Activated naive CD8-positive, alpha-beta T cell treated with anti-CD3 and anti-CD28 coated beads, Interleukin-2, amount 50 U/mL, for 24 hours (primary cell): Measurements from ENCODE around the gene EFNA4.

Experiments used
- ATAC-seq: fragments of 150-1000 bp; cut with Tn5 transposase; one replicate; pipeline ENCODE4 v1.10.0; 2021
- DNase-seq: peaks from one replicate; pipeline ENCODE4 v3.0.0; 2021
- H3K27ac Mint-ChIP-seq: one replicate; pipeline ENCODE4 v1.8.0; 2021; ENCODE audit warnings: mild to moderate bottlenecking, mixed read lengths
- H3K27me3 Mint-ChIP-seq: one replicate; pipeline ENCODE4 v1.8.0; 2021; ENCODE audit warnings: mixed read lengths
- H3K36me3 Mint-ChIP-seq: one replicate; pipeline ENCODE4 v1.8.0; 2021; ENCODE audit warnings: low read depth, mixed read lengths
- H3K4me1 Mint-ChIP-seq: one replicate; pipeline ENCODE4 v1.8.0; 2021; ENCODE audit warnings: mixed read lengths
- H3K4me3 Mint-ChIP-seq: one replicate; pipeline ENCODE4 v1.8.0; 2021; ENCODE audit warnings: mild to moderate bottlenecking, moderate library complexity, mixed read lengths
- H3K9me3 Mint-ChIP-seq: one replicate; pipeline ENCODE4 v1.8.0; 2021; ENCODE audit warnings: mixed read lengths

Gene EFNA4

GRCh38 chr1:155070721-155071569 lies 7.4 kb downstream of the EFNA4 start:
- Mint-ChIP-seq H3K27ac (no peak overlapping the region), H3K9me3 (no peaks in the 10 kb centered on the region), H3K4me3 (peak overlapping the region; percentile 42), H3K36me3 (peaks cover 1% of the 10 kb centered on the region), H3K27me3 (no peaks in the 10 kb centered on the region), H3K4me1 (peaks cover 15% of the 10 kb centered on the region)
- peak; percentile 86 for ATAC-seq
- peak; percentile 78 for DNase-seq

DNA sequence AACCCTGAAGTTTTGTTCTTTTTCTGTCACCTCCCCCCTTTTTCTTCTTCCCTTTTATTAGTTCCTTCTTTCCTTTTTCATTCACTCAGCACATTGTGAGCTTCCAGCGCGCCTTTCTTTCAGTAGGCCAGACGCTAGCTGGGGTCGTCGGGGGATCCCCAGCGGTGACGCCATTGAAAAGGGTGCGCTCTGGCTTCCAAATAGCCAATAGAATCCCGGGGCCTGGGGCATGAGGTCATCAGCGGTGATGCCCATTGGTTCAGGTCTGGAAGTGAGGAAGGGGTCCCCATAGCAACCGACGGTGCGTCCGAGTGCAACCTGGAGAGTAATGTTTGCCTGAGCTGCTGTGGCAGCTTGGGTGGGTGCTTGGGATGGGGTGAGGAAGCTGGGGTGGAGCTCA lies 8.2 kb downstream of the EFNA4 start:
- H3K27ac Mint-ChIP-seq, result no peak overlapping the region
- peaks cover 15% of the 10 kb centered on the region for H3K4me1 Mint-ChIP-seq
- ATAC-seq (no peak), DNase-seq (no peak)
- no peaks in the 10 kb centered on the region for H3K9me3 Mint-ChIP-seq
- peak overlapping the region; percentile 42 for H3K4me3 Mint-ChIP-seq
- H3K27me3 Mint-ChIP-seq, result no peaks in the 10 kb centered on the region
- H3K36me3 Mint-ChIP-seq, result peaks cover 1% of the 10 kb centered on the region

DNA sequence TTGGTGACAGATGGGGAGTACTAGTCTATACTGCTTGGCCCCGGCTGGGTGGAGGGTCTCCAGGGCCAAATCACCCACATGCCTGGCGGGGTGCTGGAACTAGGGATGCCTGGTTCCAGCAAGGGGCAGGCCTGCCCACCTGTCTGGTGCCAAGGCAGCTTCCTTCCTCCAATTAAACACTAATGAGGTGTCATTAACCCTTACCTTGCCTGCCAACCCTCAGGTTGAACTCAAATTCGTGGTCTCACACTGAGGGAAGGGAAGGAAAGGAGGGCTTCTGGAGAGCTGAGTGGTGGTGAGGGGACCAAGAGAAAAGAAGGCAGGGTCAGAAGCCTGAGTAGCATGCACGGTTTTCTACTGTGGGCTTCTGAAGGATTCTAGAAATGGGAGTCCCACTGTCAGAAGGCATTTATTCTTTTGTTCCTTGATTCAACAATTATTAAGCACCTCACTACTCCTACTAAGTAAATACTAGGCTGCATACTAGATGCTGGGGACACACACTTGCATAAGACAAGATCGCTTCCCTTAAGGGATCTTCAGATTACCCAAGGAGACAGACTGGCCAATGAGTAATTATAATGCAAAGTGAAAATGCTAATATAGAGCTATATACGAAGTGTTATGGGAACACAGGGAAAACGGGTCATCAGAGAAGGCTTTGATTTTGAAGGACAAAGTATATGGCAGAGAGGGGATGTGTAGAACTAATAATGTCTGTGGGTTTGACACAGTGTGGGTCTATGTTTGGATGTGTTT lies 9.2 kb downstream of the EFNA4 start:
- H3K27ac Mint-ChIP-seq, result no peak overlapping the region
- peaks cover 1% of the 10 kb centered on the region for H3K36me3 Mint-ChIP-seq
- no peak for DNase-seq

GRCh38 chr1:155073377-155074242 lies 10.1 kb downstream of the EFNA4 start:
- no peak for DNase-seq
- Mint-ChIP-seq H3K4me3 (no peak overlapping the region), H3K36me3 (no peaks in the 10 kb centered on the region), H3K9me3 (no peaks in the 10 kb centered on the region), H3K27ac (no peak overlapping the region), H3K4me1 (peaks cover 19% of the 10 kb centered on the region), H3K27me3 (no peaks in the 10 kb centered on the region)
- no peak for ATAC-seq

More for the DNA sequence above, 9.2 kb downstream of the EFNA4 start:
- Mint-ChIP-seq H3K4me3 (no peak overlapping the region), H3K4me1 (peaks cover 15% of the 10 kb centered on the region), H3K27me3 (no peaks in the 10 kb centered on the region), H3K9me3 (no peaks in the 10 kb centered on the region)
- no peak for ATAC-seq

GRCh38 chr1:155075535-155075934 lies 12.0 kb downstream of the EFNA4 start:
- H3K9me3 Mint-ChIP-seq, result no peaks in the 10 kb centered on the region
- no peak overlapping the region for H3K27ac Mint-ChIP-seq
- DNase-seq (no peak), ATAC-seq (no peak)
- H3K4me3 Mint-ChIP-seq, result no peak overlapping the region
- H3K27me3 Mint-ChIP-seq, result peaks cover 12% of the 10 kb centered on the region
- peaks cover 26% of the 10 kb centered on the region for H3K4me1 Mint-ChIP-seq
- no peaks in the 10 kb centered on the region for H3K36me3 Mint-ChIP-seq

DNA sequence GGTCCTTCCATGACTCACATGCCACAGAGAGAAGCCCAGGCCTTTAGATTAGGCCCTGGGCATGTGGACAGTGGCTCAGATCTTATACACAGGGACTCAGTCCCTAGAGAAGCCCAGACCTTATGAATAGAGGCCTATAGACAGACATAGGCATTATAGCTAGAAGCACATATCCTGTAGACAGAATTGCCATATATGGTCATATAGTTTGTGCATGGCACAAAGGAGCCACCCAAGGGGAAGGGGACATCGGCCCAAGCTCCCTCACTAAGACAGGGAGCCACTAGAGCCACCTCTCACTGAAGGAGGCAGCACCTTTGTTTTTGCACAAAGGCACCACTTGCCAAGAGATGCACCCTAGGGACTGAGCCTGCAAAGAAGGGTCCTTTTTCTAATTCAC lies 12.8 kb downstream of the EFNA4 start:
- Mint-ChIP-seq H3K27ac (no peak overlapping the region), H3K4me3 (no peak overlapping the region), H3K36me3 (no peaks in the 10 kb centered on the region), H3K27me3 (peaks cover 18% of the 10 kb centered on the region), H3K9me3 (no peaks in the 10 kb centered on the region), H3K4me1 (peaks cover 27% of the 10 kb centered on the region)
- no peak for ATAC-seq
- DNase-seq, result no peak

- H3K36me3 Mint-ChIP-seq, result no peaks in the 10 kb centered on the region
- peaks cover 24% of the 10 kb centered on the region for H3K27me3 Mint-ChIP-seq
- no peak overlapping the region for H3K4me3 Mint-ChIP-seq
- DNase-seq (no peak), ATAC-seq (no peak)
- H3K9me3 Mint-ChIP-seq, result no peaks in the 10 kb centered on the region
- peaks cover 31% of the 10 kb centered on the region for H3K4me1 Mint-ChIP-seq
- no peak overlapping the region for H3K27ac Mint-ChIP-seq
These were observed 13.8 kb downstream of the EFNA4 start for GRCh38 chr1:155077346-155077745.

DNA sequence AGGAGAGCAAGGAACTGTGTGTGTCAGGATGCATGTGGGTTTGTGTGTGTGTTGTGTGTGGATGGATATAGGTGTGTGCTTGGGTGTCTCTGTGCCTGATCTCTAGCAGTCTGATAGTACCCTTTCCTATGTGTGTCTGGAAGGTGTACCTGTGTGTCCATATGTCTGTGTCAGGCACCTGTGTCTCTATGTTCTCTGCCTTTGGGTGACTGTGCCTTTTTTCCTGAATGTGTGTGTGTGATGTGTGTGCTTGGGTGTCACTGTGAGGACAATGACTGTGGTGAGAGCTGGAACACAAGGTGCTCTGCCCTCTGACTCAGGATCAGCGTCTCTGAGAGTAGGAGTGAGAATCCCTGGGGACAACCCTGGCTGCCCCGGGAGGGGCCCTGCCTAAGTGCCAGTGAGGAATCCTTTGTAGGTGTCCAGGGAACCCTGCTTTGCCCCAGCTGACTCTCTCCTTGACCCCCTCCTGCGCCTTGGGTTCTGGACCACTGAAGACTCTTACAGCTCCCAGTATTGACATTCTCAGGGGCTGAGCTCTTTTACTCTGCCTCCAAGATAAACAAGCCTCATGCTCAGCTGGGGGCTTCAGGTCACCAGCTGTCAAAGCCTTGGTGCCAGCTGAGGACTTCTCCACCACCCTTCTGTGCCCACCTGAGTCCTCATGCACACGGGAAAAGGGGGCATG lies 14.4 kb downstream of the EFNA4 start:
- H3K9me3 Mint-ChIP-seq, result no peaks in the 10 kb centered on the region
- H3K27ac Mint-ChIP-seq, result no peak overlapping the region
- H3K27me3 Mint-ChIP-seq, result peaks cover 30% of the 10 kb centered on the region
- ATAC-seq, result no peak
- no peaks in the 10 kb centered on the region for H3K36me3 Mint-ChIP-seq
- H3K4me1 Mint-ChIP-seq, result peaks cover 34% of the 10 kb centered on the region
- H3K4me3 Mint-ChIP-seq, result no peak overlapping the region
- DNase-seq, result no peak

GRCh38 chr1:155078469-155079209 lies 15.1 kb downstream of the EFNA4 start, which contains the start of gene EFNA3:
EFNA3 (plus strand) TSS chr1:155078837; CDS start chr1:155078942, 105 bp downstream.
- H3K4me1 Mint-ChIP-seq, result peaks cover 33% of the 10 kb centered on the region
- H3K36me3 Mint-ChIP-seq, result no peaks in the 10 kb centered on the region
- DNase-seq (peak; percentile 76), ATAC-seq (peak; percentile 17)
- peak within 1 kb of the TSS; percentile 67 for H3K27ac Mint-ChIP-seq
- H3K4me3 Mint-ChIP-seq, result peak within 1 kb of the TSS; percentile 59
- H3K9me3 Mint-ChIP-seq, result no peaks in the 10 kb centered on the region
- peaks cover 37% of the 10 kb centered on the region for H3K27me3 Mint-ChIP-seq

DNA sequence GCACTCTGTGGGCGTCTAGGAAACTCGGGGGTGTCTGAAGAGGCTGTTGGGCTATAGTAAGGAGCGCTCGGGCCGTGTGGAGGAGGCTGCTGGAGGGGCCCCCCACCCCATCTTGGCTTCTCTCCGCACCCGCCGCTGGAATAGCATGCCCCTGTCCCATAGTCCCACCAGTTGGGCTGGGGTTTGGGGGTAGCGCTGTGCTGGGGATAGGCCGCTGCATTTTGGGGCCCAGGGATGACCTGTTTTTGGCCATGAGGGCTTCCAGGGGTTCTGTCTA lies 15.6 kb downstream of the EFNA4 start:
- ATAC-seq, result no peak
- peaks cover 42% of the 10 kb centered on the region for H3K27me3 Mint-ChIP-seq

DNA sequence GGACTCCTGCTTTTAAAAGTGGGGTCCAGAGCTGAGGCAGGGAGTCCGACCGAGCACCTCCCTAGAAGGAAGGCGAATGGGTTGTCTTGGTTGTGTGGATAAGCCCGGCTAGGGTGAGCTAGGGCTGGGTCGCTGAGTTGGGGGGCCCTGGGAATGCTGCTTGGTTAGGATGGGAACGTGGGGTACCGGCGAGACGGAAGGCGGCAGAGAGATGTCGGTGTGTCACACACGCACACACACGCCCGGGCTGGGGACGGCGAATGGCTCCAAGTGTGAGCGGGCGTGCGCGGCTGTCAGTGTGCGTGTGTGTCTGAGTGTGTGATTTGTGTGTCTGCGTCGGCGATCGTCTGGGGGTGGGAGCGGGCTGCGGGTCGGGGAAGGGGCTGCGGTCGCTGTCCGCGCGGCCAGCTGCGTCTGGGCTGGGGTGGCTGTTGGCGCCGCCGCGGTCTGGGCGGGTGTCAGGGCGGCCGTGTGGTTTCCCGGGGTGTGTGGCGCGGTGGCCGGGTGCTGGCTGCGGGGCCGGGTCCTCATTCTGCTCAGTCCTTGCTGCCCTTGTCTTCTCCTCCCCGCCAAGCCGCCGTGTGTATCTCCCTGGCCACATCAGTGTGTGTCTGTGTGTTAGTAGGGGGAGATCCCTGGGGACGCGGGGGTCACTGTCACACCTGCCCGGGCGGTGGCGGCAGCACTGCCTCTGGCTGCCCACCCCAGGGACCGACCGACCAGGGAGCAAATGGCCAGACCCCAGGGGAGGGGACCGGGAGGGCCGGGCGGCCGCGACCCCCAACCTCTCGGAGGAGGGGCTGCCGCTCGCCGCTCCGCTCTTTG lies 16.2 kb downstream of the EFNA4 start:
- DNase-seq (no peak), ATAC-seq (no peak)
- peaks cover 38% of the 10 kb centered on the region for H3K4me1 Mint-ChIP-seq
- H3K27me3 Mint-ChIP-seq, result peaks cover 45% of the 10 kb centered on the region
- no peaks in the 10 kb centered on the region for H3K9me3 Mint-ChIP-seq
- H3K4me3 Mint-ChIP-seq, result peak overlapping the region; percentile 59
- H3K27ac Mint-ChIP-seq, result peak overlapping the region; percentile 67
- no peaks in the 10 kb centered on the region for H3K36me3 Mint-ChIP-seq

More for the DNA sequence above, 15.6 kb downstream of the EFNA4 start:
- no peaks in the 10 kb centered on the region for H3K9me3 Mint-ChIP-seq
- H3K36me3 Mint-ChIP-seq, result no peaks in the 10 kb centered on the region
- H3K27ac Mint-ChIP-seq, result no peak overlapping the region
- DNase-seq, result no peak
- peak overlapping the region; percentile 59 for H3K4me3 Mint-ChIP-seq
- H3K4me1 Mint-ChIP-seq, result peaks cover 33% of the 10 kb centered on the region

DNA sequence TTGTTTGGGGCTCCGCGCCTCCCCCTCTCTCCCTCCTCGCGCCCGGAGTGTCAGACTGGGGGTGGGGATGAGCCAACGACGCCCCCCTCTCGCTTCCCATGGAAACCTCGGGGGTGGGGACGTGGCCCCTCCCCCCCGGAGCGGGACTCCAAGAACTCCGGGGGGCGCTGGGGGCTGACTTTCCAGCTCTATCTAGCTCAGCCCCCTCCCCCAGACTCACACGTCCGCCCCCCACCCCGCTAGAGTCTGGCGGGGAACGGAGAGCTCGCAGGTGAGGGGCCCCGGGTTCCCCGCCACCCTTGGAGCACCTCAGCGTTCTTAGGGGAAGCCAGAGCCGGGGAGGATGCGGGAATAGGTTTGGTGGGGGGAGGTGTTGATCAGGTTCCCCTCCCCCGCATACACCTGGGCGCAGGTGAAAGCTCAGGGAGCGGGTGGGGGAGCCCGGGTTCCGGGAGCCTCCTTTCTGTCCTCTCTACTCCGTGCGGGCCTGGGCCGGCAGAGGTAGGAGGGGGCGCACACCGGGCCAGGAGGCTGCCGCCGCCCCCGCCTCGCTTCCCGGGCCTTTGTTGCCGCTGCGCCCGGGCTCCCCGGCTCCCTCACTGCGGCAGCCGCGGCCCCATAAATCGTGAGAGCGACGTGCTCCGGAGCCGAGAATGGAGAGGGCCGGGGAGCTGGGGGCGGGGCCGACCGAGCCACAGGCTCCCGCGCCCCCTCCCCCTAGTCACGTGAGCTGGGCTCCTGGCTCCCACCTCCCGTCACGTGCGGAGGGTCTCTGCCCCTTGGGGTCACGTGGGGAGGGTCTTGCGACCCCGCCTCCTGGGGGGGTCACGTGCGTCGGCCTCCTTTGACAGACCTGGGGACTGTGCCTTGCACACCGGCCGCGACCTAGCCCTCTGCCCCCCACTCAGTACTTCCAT lies 17.0 kb downstream of the EFNA4 start:
- peaks cover 42% of the 10 kb centered on the region for H3K4me1 Mint-ChIP-seq
- DNase-seq (no peak), ATAC-seq (no peak)
- H3K9me3 Mint-ChIP-seq, result no peaks in the 10 kb centered on the region
- H3K36me3 Mint-ChIP-seq, result no peaks in the 10 kb centered on the region
- no peak overlapping the region for H3K27ac Mint-ChIP-seq
- H3K4me3 Mint-ChIP-seq, result peak overlapping the region; percentile 43
- H3K27me3 Mint-ChIP-seq, result peaks cover 45% of the 10 kb centered on the region
